HUES48 (cell line): ENCODE results near the gene PFKM.

Experiments
- H3K27ac ChIP-seq: one replicate; pipeline ENCODE4 v1.7.0; 2013; ENCODE audit warnings: low read depth, low read length, inconsistent platforms
- H3K27me3 ChIP-seq: 2 replicates; pipeline ENCODE4 v1.6.1; 2013; ENCODE audit warnings: mild to moderate bottlenecking, low read length; ENCODE audit not compliant: control insufficient read depth, insufficient read depth
- H3K36me3 ChIP-seq: 2 replicates; pipeline ENCODE4 v1.6.1; 2013; ENCODE audit warnings: low read length; ENCODE audit not compliant: control insufficient read depth, insufficient read depth
- H3K4me1 ChIP-seq: 2 replicates; pipeline ENCODE4 v1.6.1; 2013; ENCODE audit warnings: mild to moderate bottlenecking, low read length; ENCODE audit not compliant: control insufficient read depth, insufficient read depth
- H3K4me3 ChIP-seq: 2 replicates; pipeline ENCODE4 v1.5.1; 2013; ENCODE audit warnings: mild to moderate bottlenecking, low read depth, low read length
- H3K9ac ChIP-seq: 2 replicates; pipeline ENCODE4 v1.6.1; 2013; ENCODE audit warnings: mild to moderate bottlenecking, low read depth, low read length, moderate library complexity
- H3K9me3 ChIP-seq: 2 replicates; pipeline ENCODE4 v1.6.1; 2013; ENCODE audit warnings: low read length; ENCODE audit not compliant: control insufficient read depth, insufficient read depth

The PFKM gene

DNA sequence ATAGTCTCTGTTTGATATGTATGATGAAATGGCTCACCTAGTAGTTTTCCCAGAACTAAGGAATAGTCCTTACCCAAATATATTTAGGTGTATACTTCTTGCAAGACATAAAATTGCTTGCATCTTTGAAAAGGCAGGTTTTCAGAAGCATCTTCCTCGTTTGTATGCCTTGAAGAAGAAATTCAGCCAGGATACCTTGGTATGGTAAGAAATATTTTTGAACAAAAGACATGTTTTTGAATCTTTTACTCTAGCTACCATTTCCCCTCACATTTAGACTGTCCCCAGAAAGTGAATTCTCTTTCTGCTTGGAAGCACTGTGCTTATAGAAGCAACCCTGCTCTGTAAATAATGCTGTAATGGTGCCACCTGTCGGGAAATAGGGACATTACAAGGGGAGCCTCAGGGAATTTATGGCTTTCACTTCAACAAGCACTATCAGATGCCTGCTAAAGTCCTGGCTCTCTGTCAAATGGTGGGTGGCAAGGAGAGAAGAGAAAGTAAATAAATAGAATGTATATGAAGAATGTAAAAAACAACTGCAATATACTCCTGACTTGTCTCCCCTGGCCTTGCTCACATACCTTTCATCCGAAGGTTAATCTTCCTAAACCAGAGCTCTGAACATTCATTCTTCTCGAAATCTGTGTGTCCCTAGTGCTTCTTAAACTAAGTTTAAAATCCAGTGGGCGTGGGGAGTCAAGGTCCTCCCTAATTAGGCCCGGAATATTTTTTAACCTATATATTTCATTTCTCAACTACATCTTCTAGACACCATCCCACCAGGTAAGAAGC, 70.4 kb downstream of the PFKM start:
- H3K27me3 ChIP-seq, result peaks cover 52% of the 10 kb centered on the region
- no peak overlapping the region for H3K9ac ChIP-seq
- no peaks in the 10 kb centered on the region for H3K36me3 ChIP-seq
- H3K4me3 ChIP-seq, result no peak overlapping the region
- peaks cover 13% of the 10 kb centered on the region for H3K4me1 ChIP-seq
- no peaks in the 10 kb centered on the region for H3K9me3 ChIP-seq
- H3K27ac ChIP-seq, result no peak overlapping the region

DNA sequence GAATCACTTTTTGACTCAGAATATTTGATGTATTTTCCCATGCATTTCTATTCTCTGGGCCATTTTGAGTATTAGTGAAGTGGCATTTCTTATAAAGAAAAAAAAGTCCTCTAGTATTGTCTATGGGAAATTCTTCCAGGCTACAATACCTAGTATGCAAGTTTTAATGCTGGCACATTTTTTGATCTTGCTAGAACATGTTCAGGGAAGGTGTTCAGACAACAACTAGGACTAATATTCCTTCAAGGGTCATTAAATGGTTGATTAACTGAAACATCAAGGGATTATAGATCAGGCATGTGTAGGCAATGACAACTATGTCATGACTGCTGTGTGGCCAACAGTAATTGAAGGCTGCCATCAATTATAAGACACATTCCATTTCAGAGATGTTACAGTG, 71.9 kb downstream of the PFKM start:
- Histone ChIP-seq H3K4me1 (no peaks in the 10 kb centered on the region), H3K27me3 (peaks cover 46% of the 10 kb centered on the region), H3K27ac (no peak overlapping the region), H3K4me3 (no peak overlapping the region), H3K9me3 (no peaks in the 10 kb centered on the region), H3K36me3 (no peaks in the 10 kb centered on the region), H3K9ac (no peak overlapping the region)

GRCh38 chr12:48192861-48193260, 73.7 kb downstream of the PFKM start:
- Histone ChIP-seq H3K9me3 (no peaks in the 10 kb centered on the region), H3K36me3 (no peaks in the 10 kb centered on the region), H3K27me3 (peaks cover 35% of the 10 kb centered on the region), H3K4me3 (no peak overlapping the region), H3K27ac (no peak overlapping the region), H3K4me1 (peaks cover 8% of the 10 kb centered on the region; the same call in 1 of the 2 replicates), H3K9ac (no peak overlapping the region)

- H3K4me1 ChIP-seq, result peaks cover 8% of the 10 kb centered on the region; the same call in 1 of the 2 replicates
- no peaks in the 10 kb centered on the region for H3K36me3 ChIP-seq
- H3K27ac ChIP-seq, result no peak overlapping the region
- H3K9ac ChIP-seq, result no peak overlapping the region
- no peaks in the 10 kb centered on the region for H3K9me3 ChIP-seq
- H3K4me3 ChIP-seq, result no peak overlapping the region
- peaks cover 29% of the 10 kb centered on the region for H3K27me3 ChIP-seq
These were observed 74.5 kb downstream of the PFKM start for GRCh38 chr12:48193623-48194022.

- Histone ChIP-seq H3K27me3 (peaks cover 41% of the 10 kb centered on the region), H3K4me1 (peaks cover 8% of the 10 kb centered on the region; the same call in 1 of the 2 replicates), H3K27ac (no peak overlapping the region), H3K36me3 (no peaks in the 10 kb centered on the region), H3K9me3 (no peaks in the 10 kb centered on the region), H3K9ac (no peak overlapping the region), H3K4me3 (no peak overlapping the region)
These were observed 75.6 kb downstream of the PFKM start for GRCh38 chr12:48194799-48195201.
